NCI-H128 (cell line): Measurements from ENCODE around the gene CERKL.

Experiments used
- DNase-seq: peaks from one replicate; lab custom pipeline; 2025; ENCODE audit not compliant: unreplicated experiment; lab: John Stamatoyannopoulos, UW

Gene CERKL

DNA sequence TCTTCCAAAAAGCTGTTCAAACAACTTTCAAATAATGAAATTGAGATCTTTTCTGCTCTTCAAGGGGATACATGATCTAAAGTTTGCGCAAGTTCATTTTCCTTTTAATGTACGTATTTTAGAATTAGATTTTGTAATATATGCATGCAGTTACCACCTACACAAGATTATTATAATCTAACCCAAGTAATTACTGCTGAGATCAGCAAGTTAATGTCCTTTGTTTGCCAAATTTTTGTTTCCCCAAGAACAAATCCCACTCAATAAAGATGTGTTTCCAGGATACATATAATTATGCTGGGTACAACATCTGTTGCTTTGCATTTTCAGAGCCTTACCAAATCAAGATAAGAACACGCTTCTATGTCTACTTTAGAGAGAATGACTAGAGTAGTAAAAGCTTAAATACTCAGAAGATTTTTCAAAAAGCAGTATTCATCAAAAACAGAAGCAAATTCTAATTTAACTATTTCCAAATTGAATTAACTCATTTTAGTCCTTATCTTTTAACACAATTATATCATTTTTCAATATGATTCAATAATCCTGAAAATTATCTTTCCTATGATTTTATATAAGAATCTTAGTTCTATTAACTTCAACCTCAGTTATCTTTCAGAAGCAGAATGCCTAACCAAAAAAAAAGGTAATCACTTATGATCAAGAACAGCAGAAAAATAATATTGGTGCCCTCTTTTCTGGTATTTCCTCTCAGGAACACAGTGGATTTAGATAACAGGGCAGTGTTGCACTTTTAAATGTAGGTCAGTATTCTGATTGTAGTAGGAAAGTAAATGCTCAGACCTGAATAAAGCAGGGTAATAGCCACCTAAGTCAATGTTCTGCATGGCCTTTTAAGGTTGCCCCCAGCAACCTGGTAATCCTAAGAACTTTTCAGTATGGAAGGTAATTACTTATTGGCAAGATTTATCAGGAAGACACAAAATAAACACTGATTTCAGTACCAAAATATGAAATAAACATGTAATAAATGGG is 28.0 kb downstream of the CERKL start:
- no peak for DNase-seq

DNA sequence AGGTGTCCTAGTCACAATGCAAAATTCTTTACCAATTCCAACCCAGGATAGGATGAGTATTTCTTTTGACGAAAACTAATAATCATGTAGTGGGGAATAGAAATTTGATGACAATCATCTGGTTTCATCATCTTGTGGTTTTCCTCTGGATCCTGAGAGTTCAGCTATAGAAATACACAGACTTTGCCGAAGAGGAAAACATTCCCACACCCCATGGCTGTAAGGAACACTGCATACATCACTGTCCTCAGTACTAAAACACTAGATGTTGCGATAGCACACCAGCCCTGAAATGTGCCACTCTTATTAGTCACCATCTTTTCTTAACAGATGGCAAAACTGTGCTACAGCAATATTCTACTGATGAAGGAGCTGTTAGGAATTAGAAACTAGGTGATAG is 29.4 kb downstream of the CERKL start:
- DNase-seq: no peak

- no peak for DNase-seq
Observed at GRCh38 chr2:181626671-181627070, 30.2 kb downstream of the CERKL start.

- DNase-seq: no peak
Observed at GRCh38 chr2:181623159-181623558, 33.7 kb downstream of the CERKL start.

GRCh38 chr2:181621779-181622490 is 35.0 kb downstream of the CERKL start:
- no peak for DNase-seq

GRCh38 chr2:181619516-181619915 is 37.4 kb downstream of the CERKL start:
- no peak for DNase-seq

GRCh38 chr2:181616715-181617114 is 40.2 kb downstream of the CERKL start:
- DNase-seq: no peak

DNA sequence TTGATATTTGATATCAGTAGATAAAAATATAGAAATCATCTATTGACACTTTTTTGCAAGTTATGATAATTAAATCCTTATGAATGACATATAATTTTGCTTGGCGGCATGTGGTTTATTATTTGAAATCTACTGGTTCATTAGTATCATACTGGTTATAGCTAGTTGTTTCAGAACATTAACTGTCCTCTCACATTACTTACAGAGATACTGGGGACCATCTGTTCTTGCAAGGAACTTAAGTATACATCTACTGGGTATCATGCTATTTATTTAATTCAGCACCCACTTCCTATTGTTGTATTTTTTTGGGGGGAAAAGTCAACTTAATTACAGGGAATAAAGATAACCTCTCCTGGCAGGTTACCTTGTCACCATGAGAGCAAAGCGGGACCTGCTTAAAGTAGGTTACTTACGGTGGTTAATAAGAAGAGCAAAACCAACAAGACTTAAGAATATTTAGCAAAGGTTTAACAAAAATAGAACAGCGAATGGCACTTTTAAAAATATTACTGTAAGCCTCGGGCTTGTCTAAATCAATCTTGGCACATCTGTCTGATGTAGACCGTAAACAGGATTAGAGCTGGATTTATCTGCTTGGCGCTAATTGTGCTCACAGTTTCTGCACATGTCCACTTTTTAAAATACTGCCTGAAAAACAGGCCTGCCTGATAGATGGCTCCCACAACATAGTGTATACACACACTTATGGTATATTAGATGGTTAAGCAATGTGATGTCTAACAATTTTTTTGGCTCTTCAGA is 41.8 kb downstream of the CERKL start:
- DNase-seq: no peak

- DNase-seq: no peak
Observed at GRCh38 chr2:181613241-181613640, 43.7 kb downstream of the CERKL start.

- no peak for DNase-seq
Observed at GRCh38 chr2:181607629-181608590, 49.0 kb downstream of the CERKL start.

- DNase-seq: no peak
Observed at GRCh38 chr2:181605889-181606837, 50.7 kb downstream of the CERKL start.

DNA sequence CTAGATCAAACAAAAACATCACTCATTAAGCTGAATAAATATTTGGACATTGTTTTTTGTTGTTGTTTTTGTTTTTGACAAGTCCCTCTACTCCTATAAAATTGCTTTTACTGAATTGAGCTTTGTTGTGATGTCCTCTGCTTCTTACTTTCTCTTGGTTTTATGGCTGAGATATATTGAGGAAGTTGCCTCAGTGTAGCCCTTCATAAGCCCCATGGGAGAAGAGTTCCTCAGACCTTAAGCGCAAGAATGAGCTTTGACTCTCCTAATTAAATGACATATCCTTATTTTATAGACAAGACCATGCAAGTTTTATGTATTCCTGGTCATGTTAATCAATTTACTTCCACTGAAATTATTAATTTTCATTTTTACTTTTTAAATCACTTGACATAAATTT is 54.9 kb downstream of the CERKL start:
- DNase-seq: no peak

- no peak for DNase-seq
Observed at GRCh38 chr2:181596556-181596955, 60.3 kb downstream of the CERKL start.

DNA sequence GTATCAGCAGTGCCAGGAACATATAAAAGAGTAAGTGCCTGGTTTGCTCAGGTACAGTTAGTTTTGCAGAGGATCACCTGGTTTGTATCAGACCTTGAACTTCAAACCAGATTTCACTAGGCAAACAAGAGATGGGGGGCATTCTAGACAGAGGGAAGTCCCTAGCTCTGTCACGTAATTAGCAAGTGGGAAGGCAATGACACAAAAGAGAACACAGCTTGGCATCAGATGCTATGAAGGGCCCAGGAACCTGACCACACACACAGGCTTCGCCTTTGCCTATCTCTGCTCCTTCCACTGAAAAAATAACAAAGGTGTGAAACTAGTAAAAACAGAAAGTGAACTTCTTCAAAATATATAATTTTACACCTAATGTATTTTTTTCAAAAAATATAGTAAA is 62.6 kb downstream of the CERKL start:
- no peak for DNase-seq

- no peak for DNase-seq
Observed at GRCh38 chr2:181589779-181590178, 67.1 kb downstream of the CERKL start.

DNA sequence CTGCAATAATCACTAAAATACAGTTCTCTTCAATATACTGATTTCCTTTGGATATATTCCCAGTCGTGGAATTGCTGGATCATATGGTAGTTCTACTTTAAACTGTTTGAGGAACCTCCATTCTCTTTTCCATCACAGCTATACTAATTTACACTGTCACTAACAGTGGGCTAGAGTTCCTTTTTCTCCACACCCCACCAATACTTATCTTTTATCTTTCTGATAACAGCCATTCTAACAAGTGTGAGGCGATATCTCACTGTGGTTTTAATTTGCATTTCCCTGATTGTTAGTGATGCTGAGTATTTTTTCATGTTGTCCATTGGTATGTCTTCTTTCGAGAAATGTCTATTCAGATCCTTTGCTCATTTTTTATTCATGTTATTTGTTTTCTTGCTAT is 68.4 kb downstream of the CERKL start:
- no peak for DNase-seq

DNA sequence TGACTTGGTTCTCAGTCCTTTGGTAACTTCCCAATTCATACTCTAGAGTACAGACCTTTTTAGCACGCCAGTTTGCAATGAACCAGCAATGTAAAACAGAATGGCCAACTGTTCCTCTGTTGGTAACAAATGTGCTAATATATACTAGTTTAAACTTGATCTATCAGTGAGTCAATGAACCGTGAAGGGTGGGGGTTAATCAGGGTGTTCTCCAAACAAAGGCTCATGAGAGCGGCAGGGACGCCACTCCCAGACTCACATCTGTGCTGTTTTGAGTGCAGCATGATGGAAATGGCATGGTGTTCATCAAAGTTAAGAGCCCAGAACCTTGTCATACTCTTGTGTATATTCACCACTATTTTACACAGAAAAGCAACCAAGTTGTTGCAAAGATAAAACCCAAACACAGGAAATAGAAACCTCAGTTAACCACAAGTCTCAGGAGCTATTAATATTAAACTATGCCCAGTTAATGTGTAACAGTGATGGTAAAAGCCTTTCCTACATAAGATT is 70.3 kb downstream of the CERKL start:
- no peak for DNase-seq

- DNase-seq: no peak
Observed at GRCh38 chr2:181585732-181586131, 71.2 kb downstream of the CERKL start.

DNA sequence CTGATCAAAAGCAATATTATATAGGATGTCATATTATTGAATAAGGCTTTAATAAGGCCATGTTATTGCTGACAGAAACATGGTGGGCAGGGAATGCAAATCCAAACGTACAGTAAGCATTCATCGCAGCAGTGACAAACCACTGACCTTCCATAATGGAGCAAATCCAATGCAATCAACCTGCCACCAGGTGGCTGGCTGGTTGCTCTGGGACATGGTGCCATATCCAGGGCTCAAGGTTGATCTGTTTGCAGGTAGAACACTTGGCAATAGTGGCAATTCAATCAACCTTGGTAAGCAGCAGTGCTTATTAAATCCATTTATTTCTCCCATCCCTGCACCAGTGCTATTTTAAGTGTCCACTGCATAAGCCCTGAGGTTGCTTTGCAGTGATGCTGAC is 75.4 kb downstream of the CERKL start:
- no peak for DNase-seq
